ENCODE data around the gene SLC47A2.

DNA sequence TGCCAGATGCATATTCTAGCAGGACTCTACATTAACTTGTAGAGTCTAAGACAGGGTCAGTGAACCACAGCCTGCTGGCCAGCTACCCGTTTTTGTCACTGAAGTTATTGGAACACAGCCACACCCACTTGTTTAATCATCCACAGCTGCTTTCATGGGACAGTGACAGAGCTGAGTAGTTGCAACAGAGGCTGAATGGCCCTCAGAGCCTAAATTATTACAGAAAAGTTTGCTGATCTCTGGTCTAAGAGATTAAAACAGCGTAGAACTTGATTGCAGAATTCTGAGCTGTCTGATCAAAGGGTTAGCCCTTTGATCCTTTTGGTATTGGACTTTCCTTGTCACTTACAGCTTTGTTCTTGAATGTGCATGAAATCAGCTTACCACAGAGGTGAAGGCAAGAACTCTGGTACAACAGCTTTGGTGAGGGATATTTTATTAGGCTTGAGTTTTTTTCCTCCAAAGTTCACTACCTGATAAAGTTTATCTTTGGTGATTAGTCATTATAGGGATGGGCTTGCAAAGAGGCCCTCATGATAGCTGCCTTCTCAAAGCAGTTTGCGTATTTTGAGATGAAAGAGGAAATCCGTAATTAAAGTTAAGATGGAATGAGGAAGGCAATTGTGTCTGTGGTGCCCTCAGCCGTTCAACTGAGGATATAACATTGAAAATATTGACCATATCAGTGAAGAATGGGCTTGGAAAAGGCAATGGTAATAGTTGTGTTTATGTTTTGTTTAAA, 44.2 kb downstream of the SLC47A2 start:
- TF ChIP-seq POLR2AphosphoS5 (IDR thresholded peaks at IDR 0.05; ENCODE audit: low read depth, low read length) (no peak), POLR2A (IDR thresholded peaks at IDR 0.05; ENCODE audit: low read depth, low read length) (no peak), SPI1 (IDR thresholded peaks at IDR 0.05; ENCODE audit: low read depth, low read length) (no peak), TAF1 (IDR thresholded peaks at IDR 0.05; ENCODE audit: low read depth, low read length) (no peak), PAX5 (IDR thresholded peaks at IDR 0.05; ENCODE audit: insufficient read depth, low read length, severe bottlenecking) (no peak), POU2F2 (IDR thresholded peaks at IDR 0.05; ENCODE audit: low read depth, low read length) (no peak)

Measured in GM12891 (cell line).